GM12873 (cell line): ENCODE results near the gene RENBP.

Experiments
- CTCF ChIP-seq: IDR thresholded peaks from 2 replicates; pipeline ENCODE4 v1.5.1; 2012; ENCODE audit warnings: low read depth, mild to moderate bottlenecking, moderate library complexity, low read length, control low read depth; ENCODE audit not compliant: insufficient read depth; ENCODE audit errors: missing control alignments

The RENBP gene

GRCh38 chrX:153935326-153935851 lies 9.1 kb downstream of the RENBP start:
- no peak for TF ChIP-seq CTCF

GRCh38 chrX:153934762-153935325 lies 9.6 kb downstream of the RENBP start, which contains the start of gene NAA10:
Gene NAA10, minus strand, starts transcription at chrX:153935037. Its CDS starts 133 bp downstream, at chrX:153934904.
- TF ChIP-seq CTCF, result no peak

GRCh38 chrX:153934148-153934761 lies 10.2 kb downstream of the RENBP start:
- TF ChIP-seq CTCF, result no peak

- no peak for TF ChIP-seq CTCF
These were observed 10.7 kb downstream of the RENBP start for GRCh38 chrX:153933748-153934147.

GRCh38 chrX:153932220-153932915 lies 12.1 kb downstream of the RENBP start:
- no peak for TF ChIP-seq CTCF

GRCh38 chrX:153931748-153932147 lies 12.7 kb downstream of the RENBP start:
- TF ChIP-seq CTCF, result no peak

- no peak for TF ChIP-seq CTCF
These were observed 13.3 kb downstream of the RENBP start for GRCh38 chrX:153931151-153931550.
